CD8-positive, alpha-beta memory T cell (primary cell): ENCODE measurements around the gene C14orf132. TPM values are rescaled to one million over a fixed set of nuclear protein-coding genes. Genes with fewer than 3 reads are reported as not detected.

Experiments
- CTCF ChIA-PET: fragments of 350-600 bp; sonication (Branson Sonifier 250); formaldehyde crosslinking; loops from one replicate; lab custom pipeline; 2021; ENCODE audit warnings: antibody characterized with exemption; lab: Charles Lee
- POLR2A ChIA-PET: fragments of 350-600 bp; sonication (Branson Sonifier 250); formaldehyde crosslinking; loops from one replicate; lab custom pipeline; 2021; ENCODE audit warnings: antibody characterized with exemption; lab: Charles Lee
- DNase-seq, 5 donors: peaks; one replicate each; pipeline versions ENCODE4 v3.0.0 to v3.0.0-alpha.2; 2020 to 2022; ENCODE audit warnings: mixed read lengths in 1 of 5
- H3K27ac ChIP-seq: one replicate; pipeline ENCODE4 v1.7.0; 2013; ENCODE audit warnings: low read depth, mild to moderate bottlenecking, low read length, moderate library complexity
- H3K27me3 ChIP-seq: 2 replicates; pipeline ENCODE4 v1.7.0; 2013; ENCODE audit warnings: low read length, mild to moderate bottlenecking; ENCODE audit not compliant: insufficient read depth, poor library complexity, severe bottlenecking
- H3K36me3 ChIP-seq: 2 replicates; pipeline ENCODE4 v1.7.0; 2013; ENCODE audit warnings: mild to moderate bottlenecking, low read length, moderate library complexity; ENCODE audit not compliant: insufficient read depth
- H3K4me1 ChIP-seq: 2 replicates; pipeline ENCODE4 v1.7.0; 2013; ENCODE audit warnings: mild to moderate bottlenecking, low read length, moderate library complexity; ENCODE audit not compliant: insufficient read depth
- H3K4me3 ChIP-seq: 2 replicates; pipeline ENCODE4 v1.7.0; 2013; ENCODE audit warnings: mild to moderate bottlenecking, low read length
- H3K9me3 ChIP-seq: 2 replicates; pipeline ENCODE4 v1.7.0; 2013; ENCODE audit warnings: mild to moderate bottlenecking, low read length
- H3K27ac Mint-ChIP-seq, 8 donors: one replicate each; pipeline ENCODE4 v1.8.0; 2020 to 2021; ENCODE audit warnings: mixed read lengths in 8 of 8, mild to moderate bottlenecking in 6 of 8, inconsistent platforms in 3 of 8, moderate library complexity in 3 of 8
- H3K27me3 Mint-ChIP-seq, 2 donors: one replicate each; pipeline ENCODE4 v1.8.0; 2020 to 2021; ENCODE audit warnings: mixed read lengths in 2 of 2, mild to moderate bottlenecking in 1 of 2, moderate library complexity in 1 of 2
- H3K36me3 Mint-ChIP-seq, 3 donors: one replicate each; pipeline ENCODE4 v1.8.0; 2020 to 2021; ENCODE audit warnings: mixed read lengths in 3 of 3, inconsistent platforms in 1 of 3, mild to moderate bottlenecking in 1 of 3
- H3K4me1 Mint-ChIP-seq, 3 donors: one replicate each; pipeline ENCODE4 v1.8.0; 2020 to 2021; ENCODE audit warnings: mixed read lengths in 3 of 3, inconsistent platforms in 1 of 3, mild to moderate bottlenecking in 1 of 3
- H3K4me3 Mint-ChIP-seq, 7 donors: one replicate each; pipeline ENCODE4 v1.8.0; 2020 to 2021; ENCODE audit warnings: mixed read lengths in 7 of 7, mild to moderate bottlenecking in 6 of 7, moderate library complexity in 4 of 7, inconsistent platforms in 2 of 7
- H3K9me3 Mint-ChIP-seq, 5 donors: one replicate each; pipeline ENCODE4 v1.8.0; 2020 to 2022; ENCODE audit warnings: mixed read lengths in 5 of 5, mild to moderate bottlenecking in 3 of 5, moderate library complexity in 2 of 5, inconsistent platforms in 1 of 5
- polyA plus RNA-seq: library from polyadenylated mRNA; unstranded; fragments of 300-500 nt; fragmentation: Illumina TruSeq; gene quantifications from one replicate; pipeline ENCODE4 v1.2.3, GENCODE V29; 2021
- total RNA-seq, 2 experiments: library from RNA; stranded (reverse); gene quantifications; one replicate each; pipeline ENCODE4 v1.2.3, GENCODE V29; 2021

The C14orf132 gene
- total and polyA plus RNA-seq, 3 experiments from 2014 or later, result 0.29 to 0.61 (median 0.58) TPM

DNA sequence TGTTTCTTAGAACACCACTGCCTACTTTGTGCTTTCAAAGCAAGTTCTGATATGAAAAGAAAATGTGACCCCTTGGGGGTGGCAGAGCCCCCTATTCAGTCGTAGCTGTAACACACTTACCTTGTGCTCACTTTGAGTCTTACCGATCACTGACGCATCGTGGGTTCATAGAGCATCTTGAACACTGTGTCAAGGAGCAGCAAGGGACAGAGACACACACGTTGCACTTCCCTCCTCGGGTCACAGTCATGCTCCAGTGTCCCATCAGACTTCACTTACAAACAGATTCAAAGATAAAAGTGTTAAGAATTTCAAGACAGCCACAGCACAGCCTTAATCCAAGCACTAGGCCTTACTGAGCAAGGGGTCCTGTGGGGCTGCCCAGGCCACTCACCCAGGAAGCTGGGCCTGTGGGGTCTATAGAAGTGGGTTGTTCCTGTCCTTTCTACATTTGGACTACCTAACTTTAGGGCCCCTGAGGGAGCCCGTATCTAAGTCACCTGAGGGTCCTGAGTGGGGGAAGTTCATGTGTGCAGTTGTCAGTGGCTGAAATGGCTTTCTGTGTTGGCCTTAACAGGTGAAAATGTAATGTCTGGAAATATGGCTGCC is 90.1 kb downstream of the C14orf132 start:
- POLR2A ChIA-PET, result no interaction called here
- DNase-seq, result no peak
- no peaks in the 10 kb centered on the region for H3K36me3 ChIP-seq
- peaks cover 8 to 43% of the 10 kb centered on the region in 2 donors for H3K27me3 Mint-ChIP-seq
- H3K27ac ChIP-seq, result no peak overlapping the region
- H3K9me3 Mint-ChIP-seq, result no peaks in the 10 kb centered on the region
- CTCF ChIA-PET, result no interaction called here
- peaks cover 29% of the 10 kb centered on the region for H3K4me1 ChIP-seq
- peak overlapping the region in 1 of 8 donors; percentile 1 for H3K27ac Mint-ChIP-seq
- no peaks in the 10 kb centered on the region for H3K36me3 Mint-ChIP-seq
- no peaks in the 10 kb centered on the region for H3K27me3 ChIP-seq
- H3K9me3 ChIP-seq, result no peaks in the 10 kb centered on the region
- peaks cover 14 to 22% (median 17%) of the 10 kb centered on the region in 3 donors for H3K4me1 Mint-ChIP-seq
- no peak overlapping the region for H3K4me3 Mint-ChIP-seq
- no peak overlapping the region for H3K4me3 ChIP-seq

DNA sequence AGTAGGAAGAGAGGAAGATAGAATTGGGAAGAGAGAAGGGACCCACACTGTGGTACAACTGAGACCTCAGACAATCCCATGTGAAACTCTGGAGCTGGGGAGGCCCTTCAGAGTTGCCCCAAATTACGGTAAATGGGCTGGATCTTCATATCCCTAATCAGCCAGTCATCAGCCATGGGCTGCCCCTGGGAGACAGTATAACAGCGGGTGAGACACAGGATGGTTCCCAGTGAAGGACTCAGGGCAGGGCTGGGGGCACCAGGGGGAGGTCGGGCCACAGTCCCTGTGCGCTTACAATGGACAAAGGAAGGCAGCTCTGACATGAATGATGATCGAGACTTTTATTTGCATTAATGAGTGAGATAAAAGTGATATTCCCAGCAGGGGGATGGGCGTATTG is 91.2 kb downstream of the C14orf132 start:
- Mint-ChIP-seq H3K36me3 (no peaks in the 10 kb centered on the region), H3K4me3 (no peak overlapping the region), H3K27ac (no peak overlapping the region), H3K9me3 (no peaks in the 10 kb centered on the region), H3K4me1 (peaks cover 14 to 19% (median 17%) of the 10 kb centered on the region in 3 donors), H3K27me3 (peaks cover 17 to 50% of the 10 kb centered on the region in 2 donors)
- Histone ChIP-seq H3K4me3 (no peak overlapping the region), H3K27me3 (no peaks in the 10 kb centered on the region), H3K9me3 (no peaks in the 10 kb centered on the region), H3K27ac (no peak overlapping the region), H3K36me3 (no peaks in the 10 kb centered on the region), H3K4me1 (peaks cover 22% of the 10 kb centered on the region)
- ChIA-PET POLR2A (no interaction called here), CTCF (no interaction called here)
- DNase-seq, result no peak

DNA sequence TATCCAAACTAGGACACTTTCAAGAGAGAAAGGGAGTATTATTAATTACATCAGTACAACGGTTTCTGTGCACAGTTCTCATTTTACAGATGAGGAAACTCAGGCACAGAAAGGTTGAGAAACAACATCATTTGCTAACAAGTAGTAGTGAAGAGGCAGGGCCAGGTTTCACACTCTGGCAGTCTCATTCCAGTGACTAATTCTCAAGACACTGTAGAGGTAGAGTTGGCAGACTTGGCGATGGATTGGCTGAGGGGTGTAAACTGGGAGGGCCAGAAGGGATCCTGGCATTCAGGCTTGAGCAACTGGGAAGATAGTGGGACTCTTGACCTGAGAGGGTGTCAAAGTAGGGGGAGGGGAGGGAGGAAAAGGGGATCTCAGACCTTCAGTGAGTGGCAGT is 91.7 kb downstream of the C14orf132 start:
- Mint-ChIP-seq H3K4me3 (no peak overlapping the region), H3K27me3 (peaks cover 17 to 55% of the 10 kb centered on the region in 2 donors), H3K9me3 (no peaks in the 10 kb centered on the region), H3K27ac (no peak overlapping the region), H3K36me3 (no peaks in the 10 kb centered on the region), H3K4me1 (peaks cover 11 to 14% (median 13%) of the 10 kb centered on the region in 3 donors)
- H3K4me1 ChIP-seq, result peaks cover 18% of the 10 kb centered on the region
- CTCF ChIA-PET, result no interaction called here
- H3K36me3 ChIP-seq, result no peaks in the 10 kb centered on the region
- no peak overlapping the region for H3K4me3 ChIP-seq
- DNase-seq, result no peak
- no peak overlapping the region for H3K27ac ChIP-seq
- H3K9me3 ChIP-seq, result no peaks in the 10 kb centered on the region
- POLR2A ChIA-PET, result no interaction called here
- H3K27me3 ChIP-seq, result no peaks in the 10 kb centered on the region

DNA sequence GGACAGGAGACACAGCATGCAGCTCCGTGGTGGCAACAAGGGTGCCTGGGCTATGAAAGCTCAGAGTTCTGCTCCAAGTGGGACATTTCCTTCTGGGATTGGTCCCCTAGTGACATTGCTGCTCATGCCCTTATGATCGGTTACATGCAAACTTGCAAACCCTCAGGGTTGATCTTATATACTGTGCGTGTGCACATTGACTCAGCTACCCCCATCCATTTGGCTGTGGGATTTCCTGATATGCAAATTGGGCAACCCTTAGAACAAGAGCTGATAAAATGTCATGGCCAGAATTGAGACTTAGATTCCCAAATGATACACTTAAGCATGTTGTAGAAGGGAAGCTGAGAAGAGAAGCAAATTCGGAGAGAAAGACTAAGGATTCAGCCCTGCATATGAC is 92.7 kb downstream of the C14orf132 start:
- ChIA-PET POLR2A (no interaction called here), CTCF (no interaction called here)
- Histone ChIP-seq H3K9me3 (no peaks in the 10 kb centered on the region), H3K4me1 (peaks cover 11% of the 10 kb centered on the region), H3K4me3 (no peak overlapping the region), H3K27me3 (no peaks in the 10 kb centered on the region), H3K36me3 (no peaks in the 10 kb centered on the region), H3K27ac (no peak overlapping the region)
- H3K9me3 Mint-ChIP-seq, result no peaks in the 10 kb centered on the region
- H3K4me1 Mint-ChIP-seq, result peaks cover 2 to 4% (median 3%) of the 10 kb centered on the region in 3 donors
- peaks cover 17 to 52% of the 10 kb centered on the region in 2 donors for H3K27me3 Mint-ChIP-seq
- no peak for DNase-seq
- no peak overlapping the region for H3K4me3 Mint-ChIP-seq
- no peak overlapping the region for H3K27ac Mint-ChIP-seq
- no peaks in the 10 kb centered on the region for H3K36me3 Mint-ChIP-seq

DNA sequence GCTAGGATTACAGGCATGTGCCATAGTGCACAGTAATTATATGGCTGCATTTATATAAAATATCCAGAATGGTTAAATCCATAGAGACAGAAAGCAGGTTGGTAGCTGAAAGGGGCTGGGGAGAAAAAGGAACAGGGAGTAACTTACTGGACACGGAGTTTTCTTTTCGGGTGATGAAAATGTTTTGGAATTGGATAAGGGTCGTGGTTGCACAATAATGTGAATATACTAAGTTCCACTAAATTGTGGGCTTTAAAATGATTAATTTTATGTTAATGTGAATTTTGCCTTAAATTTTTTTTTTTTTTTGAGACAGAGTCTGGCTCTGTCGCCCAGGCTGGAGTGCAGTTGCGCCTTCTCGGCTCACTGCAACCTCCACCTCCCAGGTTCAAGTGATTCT is 95.3 kb downstream of the C14orf132 start:
- Mint-ChIP-seq H3K27ac (no peak overlapping the region), H3K9me3 (peaks cover 0 to 8% (median 0%) of the 10 kb centered on the region in 5 donors), H3K27me3 (peaks cover 21 to 49% of the 10 kb centered on the region in 2 donors), H3K4me1 (no peaks in the 10 kb centered on the region), H3K36me3 (no peaks in the 10 kb centered on the region), H3K4me3 (no peak overlapping the region)
- H3K27ac ChIP-seq, result no peak overlapping the region
- H3K4me1 ChIP-seq, result no peaks in the 10 kb centered on the region
- POLR2A ChIA-PET, result no interaction called here
- H3K4me3 ChIP-seq, result no peak overlapping the region
- peaks cover 3% of the 10 kb centered on the region for H3K9me3 ChIP-seq
- no peaks in the 10 kb centered on the region for H3K27me3 ChIP-seq
- CTCF ChIA-PET, result no interaction called here
- DNase-seq, result no peak
- no peaks in the 10 kb centered on the region for H3K36me3 ChIP-seq

DNA sequence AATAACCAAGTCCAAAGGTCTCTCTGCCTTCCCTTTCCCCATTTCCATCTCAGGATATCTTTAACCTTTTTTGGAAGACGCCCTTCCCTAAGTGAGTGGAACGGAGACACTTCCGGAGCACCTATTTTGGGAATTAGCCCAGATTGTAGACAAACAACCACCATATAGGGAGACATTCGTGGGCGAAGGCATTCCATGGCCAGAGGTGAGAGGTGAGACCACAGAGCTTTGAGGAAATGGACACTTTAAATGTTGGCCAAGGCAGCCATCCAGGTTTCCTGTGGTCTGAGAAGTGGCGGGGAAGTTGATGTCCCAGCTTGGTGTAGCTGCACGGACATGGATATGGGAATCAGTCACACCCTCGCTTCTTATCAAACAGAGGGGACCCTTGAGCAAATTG is 96.1 kb downstream of the C14orf132 start:
- no peak overlapping the region for H3K27ac Mint-ChIP-seq
- Histone ChIP-seq H3K36me3 (no peaks in the 10 kb centered on the region), H3K27me3 (no peaks in the 10 kb centered on the region), H3K9me3 (peaks cover 3% of the 10 kb centered on the region), H3K27ac (no peak overlapping the region), H3K4me3 (no peak overlapping the region), H3K4me1 (no peaks in the 10 kb centered on the region)
- no peak overlapping the region for H3K4me3 Mint-ChIP-seq
- no peaks in the 10 kb centered on the region for H3K36me3 Mint-ChIP-seq
- H3K4me1 Mint-ChIP-seq, result no peaks in the 10 kb centered on the region
- H3K9me3 Mint-ChIP-seq, result peaks cover 0 to 8% (median 0%) of the 10 kb centered on the region in 5 donors
- ChIA-PET POLR2A (no interaction called here), CTCF (no interaction called here)
- H3K27me3 Mint-ChIP-seq, result peaks cover 17 to 42% of the 10 kb centered on the region in 2 donors
- DNase-seq, result no peak

DNA sequence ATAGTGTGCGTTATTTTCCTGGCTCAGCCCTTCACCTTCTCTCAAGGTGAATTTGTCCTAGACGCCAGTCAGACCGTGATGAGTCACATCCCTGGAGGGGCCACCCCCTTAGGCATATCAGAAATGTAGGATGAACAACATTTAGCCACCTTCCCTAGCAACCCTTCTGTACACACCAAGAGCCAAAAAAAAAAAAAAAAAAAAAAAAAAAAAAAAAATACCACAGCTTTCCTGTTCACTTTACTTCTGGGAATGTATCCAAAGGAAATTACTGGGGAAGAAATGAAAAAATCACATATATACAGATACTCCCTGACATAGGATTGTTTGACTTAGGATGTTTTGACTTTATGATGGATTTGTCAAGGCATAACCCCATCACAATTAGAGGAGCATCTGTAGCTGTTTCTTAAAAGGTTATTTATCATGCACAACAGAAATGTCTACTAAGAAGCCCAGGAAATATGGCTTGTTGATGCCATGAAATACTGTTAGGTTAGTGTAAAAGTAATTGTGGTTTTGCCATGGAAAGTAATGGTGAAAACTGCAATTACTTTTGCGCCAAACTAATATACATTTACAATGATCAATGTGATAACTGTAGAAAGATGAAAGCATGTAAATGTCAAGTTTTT is 97.3 kb downstream of the C14orf132 start:
- peaks cover 3% of the 10 kb centered on the region for H3K9me3 ChIP-seq
- ChIA-PET POLR2A (no interaction called here), CTCF (interaction anchor here (0.6 to 0.7 kb wide), 2 partner anchors 10 to 267 kb away, joined by 3 read pairs; no protein-coding TSS in a partner anchor)
- H3K27me3 Mint-ChIP-seq, result peaks cover 17 to 34% of the 10 kb centered on the region in 2 donors
- H3K36me3 Mint-ChIP-seq, result no peaks in the 10 kb centered on the region
- no peak overlapping the region for H3K4me3 ChIP-seq
- H3K4me1 Mint-ChIP-seq, result no peaks in the 10 kb centered on the region
- no peak overlapping the region for H3K4me3 Mint-ChIP-seq
- no peaks in the 10 kb centered on the region for H3K36me3 ChIP-seq
- DNase-seq, result no peak
- H3K27me3 ChIP-seq, result no peaks in the 10 kb centered on the region
- no peaks in the 10 kb centered on the region for H3K4me1 ChIP-seq
- H3K27ac ChIP-seq, result no peak overlapping the region
- H3K27ac Mint-ChIP-seq, result no peak overlapping the region
- H3K9me3 Mint-ChIP-seq, result peaks cover 0 to 8% (median 0%) of the 10 kb centered on the region in 5 donors

DNA sequence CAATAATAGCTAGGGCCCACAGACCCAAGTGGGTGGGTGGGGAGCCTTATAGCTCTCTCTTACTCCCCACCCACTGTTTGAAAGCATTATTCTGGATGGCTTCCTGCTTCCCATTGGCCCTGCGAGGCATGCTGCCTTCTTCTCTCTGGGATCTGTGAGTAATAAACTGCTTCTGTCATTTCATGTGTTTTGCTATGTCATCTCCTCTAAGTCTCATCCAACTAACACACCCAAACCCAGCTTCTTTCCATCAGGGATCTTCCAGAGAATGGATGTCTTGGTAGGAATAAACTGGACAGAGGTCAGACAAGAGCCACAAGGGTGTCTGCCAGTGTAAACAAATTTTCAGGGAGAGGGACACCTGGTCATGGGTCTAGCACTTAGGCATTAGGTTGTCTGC is 99.1 kb downstream of the C14orf132 start:
- Histone ChIP-seq H3K4me3 (no peak overlapping the region), H3K36me3 (no peaks in the 10 kb centered on the region), H3K27me3 (no peaks in the 10 kb centered on the region), H3K9me3 (peaks cover 3% of the 10 kb centered on the region), H3K4me1 (no peaks in the 10 kb centered on the region), H3K27ac (no peak overlapping the region)
- Mint-ChIP-seq H3K27me3 (peaks cover 17 to 28% of the 10 kb centered on the region in 2 donors), H3K4me1 (no peaks in the 10 kb centered on the region), H3K9me3 (peaks cover 2 to 8% (median 2%) of the 10 kb centered on the region in 5 donors), H3K36me3 (no peaks in the 10 kb centered on the region), H3K4me3 (no peak overlapping the region), H3K27ac (no peak overlapping the region)
- POLR2A ChIA-PET, result no interaction called here
- no peak for DNase-seq
- CTCF ChIA-PET, result no interaction called here
